Stomach (tissue), 9 donors: Measurements from ENCODE around the gene KCNK1. TPM values are rescaled to one million over a fixed set of nuclear protein-coding genes. Genes with fewer than 3 reads are reported as not detected.
"Not testable (repeated sequence)": the region's sequence is repeated elsewhere in the genome, so short reads cannot be mapped to it uniquely, and the experiment has no call there.

Source experiments
- DNase-seq, 2 donors: peaks; one replicate each; pipeline versions ENCODE4 v3.0.0 to v3.0.0-alpha.2; 2013 to 2019
- H3K27ac ChIP-seq, 5 donors: fragments of 200-600 bp in 4 of 5; sonication (generic) in 4 of 5; one replicate each; pipeline ENCODE4 v1.5.1; 2013 to 2019; ENCODE audit warnings: mild to moderate bottlenecking in 1 of 5, moderate library complexity in 1 of 5
- H3K27me3 ChIP-seq, 3 donors: fragments of 200-600 bp; sonication (generic); one replicate each; pipeline ENCODE4 v1.5.1; 2017 to 2019; ENCODE audit warnings: mixed run types in 1 of 3
- H3K36me3 ChIP-seq, 4 donors: fragments of 200-600 bp; sonication (generic); 1 replicate in 3 of 4; 2 replicates in 1 of 4; pipeline ENCODE4 v1.5.1; 2016 to 2019
- H3K4me1 ChIP-seq, 4 donors: fragments of 200-600 bp; sonication (generic); one replicate each; pipeline ENCODE4 v1.5.1; 2016 to 2019
- H3K4me3 ChIP-seq, 4 donors: fragments of 200-600 bp; sonication (generic) in 3 of 4; one replicate each; pipeline ENCODE4 v1.5.1; 2016 to 2019; ENCODE audit warnings: mild to moderate bottlenecking in 1 of 4
- H3K9me3 ChIP-seq, 4 donors: fragments of 200-600 bp; sonication (generic); one replicate each; pipeline ENCODE4 v1.5.1; 2016 to 2019
- EP300 ChIP-seq: sonication (generic); formaldehyde crosslinking; IDR thresholded peaks from one replicate; pipeline ENCODE4 v1.6.1; 2017; ENCODE audit warnings: antibody characterized with exemption
- POLR2A ChIP-seq, 4 donors: fragments of 450-650 bp; IDR thresholded peaks; one replicate each; pipeline ENCODE4 v1.6.1; 2016; ENCODE audit warnings: antibody characterized with exemption in 4 of 4, control low read depth in 2 of 4, mild to moderate bottlenecking in 1 of 4, moderate library complexity in 1 of 4
- POLR2AphosphoS5 ChIP-seq, 3 donors: sonication (generic); formaldehyde crosslinking; IDR thresholded peaks; one replicate each; pipeline ENCODE4 v1.6.1; 2016; ENCODE audit warnings: antibody characterized with exemption in 3 of 3
- WGBS, 5 donors: extraction: QIAGEN DNeasy Blood & Tissue Kit in 3 of 5; methylation state at CpG; one replicate each; pipeline versions ENCODE4 v1.1.5 to v1.1.7; 2013 to 2018; 5-methylcytosine and 5-hydroxymethylcytosine counted together
- intact Hi-C: fragments of 100-400 bp; cut with DNase I; formaldehyde crosslinking; loops from one replicate; pipeline ENCODE4 v1.15.1; 2023; ENCODE audit warnings: low total_unique reads
- polyA plus RNA-seq, 3 donors: library from polyadenylated mRNA; stranded (reverse); fragments of 200-250 nt; gene quantifications; one replicate each; pipeline ENCODE4 v1.2.3, GENCODE V29; 2013
- total RNA-seq, 5 donors: library from RNA; depleted of rRNA; stranded (reverse); fragments of >200 nt; gene quantifications; one replicate each; pipeline versions ENCODE4 v1.1.0 to v1.2.3, GENCODE V29; 2014 to 2016
- TF ChIP-seq, protein P1 (sequence below), 7 experiments: fragments of 450-650 bp in 4 of 7; fragments of 200-600 bp in 3 of 7; sonication (generic) in 3 of 7; IDR thresholded peaks; one replicate each; pipeline ENCODE4 v1.5.1; 2016 to 2019; ENCODE audit warnings: antibody characterized with exemption in 7 of 7, control low read depth in 2 of 7, mild to moderate bottlenecking in 1 of 7
- donor health status: healthy with polysubstance abuse.
- donor health status: Bipolar disorder and iron deficiency.
- donor health status: healthy.

Gene KCNK1
- total and polyA plus RNA-seq, 8 donors = 4.1 to 52.5 (median 9.5) TPM

DNA sequence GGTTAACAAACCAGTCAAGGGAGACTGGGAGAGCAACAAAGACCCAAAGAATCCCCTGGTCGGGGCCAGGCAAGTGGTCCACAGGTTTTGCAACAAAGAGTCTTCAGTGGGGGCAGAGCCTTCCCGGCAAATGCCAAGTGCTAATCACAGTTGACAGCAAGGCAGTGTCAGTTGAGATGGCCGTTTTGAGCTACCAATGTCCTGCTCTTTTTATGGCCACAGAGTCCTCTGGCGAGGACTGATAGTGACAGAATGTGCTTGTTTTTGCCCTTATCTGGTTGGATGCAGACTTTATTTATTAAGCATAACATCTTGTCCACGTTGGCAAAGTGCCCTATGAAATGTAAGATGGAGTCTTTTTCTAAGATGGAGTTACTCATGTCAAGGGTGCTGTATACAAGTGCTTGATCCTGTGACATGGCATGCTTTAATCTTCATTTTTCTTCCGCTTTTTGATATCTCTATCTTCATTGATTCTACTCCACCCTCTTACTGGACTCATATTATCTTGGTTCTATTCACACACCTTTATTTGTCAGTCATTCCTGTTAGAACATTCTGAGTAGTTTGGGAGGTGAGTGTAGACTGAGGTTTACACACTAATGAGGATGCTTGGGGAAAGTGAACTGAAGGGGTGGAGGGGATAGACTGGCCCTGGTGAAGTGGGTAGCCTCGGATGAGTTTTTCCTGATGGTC is 51.8 kb downstream of the KCNK1 start:
- no peaks in the 10 kb centered on the region for H3K9me3 ChIP-seq
- 35 to 56% (median 48%) methylated on average over 7 of the region's 7 CpGs for WGBS, 5 donors
- no peak overlapping the region for H3K4me3 ChIP-seq
- intact Hi-C loops = no loop called here
- peak in 1 of 2 donors; percentile 30 for DNase-seq
- H3K27me3 ChIP-seq = no peaks in the 10 kb centered on the region
- peaks cover 0 to 5% (median 0%) of the 10 kb centered on the region in 4 donors for H3K4me1 ChIP-seq
- H3K27ac ChIP-seq = peak overlapping the region; percentile 31 to 68 (median 34)
- H3K36me3 ChIP-seq = peaks cover 0 to 7% (median 3%) of the 10 kb centered on the region in 4 donors
- TF ChIP-seq POLR2A (IDR thresholded peaks at IDR 0.05) (no peak), EP300 (no peak), POLR2AphosphoS5 (IDR thresholded peaks at IDR 0.05) (peak in 2 of 3 donors; percentile 43 to 63)
- TF ChIP-seq, protein P1, sequence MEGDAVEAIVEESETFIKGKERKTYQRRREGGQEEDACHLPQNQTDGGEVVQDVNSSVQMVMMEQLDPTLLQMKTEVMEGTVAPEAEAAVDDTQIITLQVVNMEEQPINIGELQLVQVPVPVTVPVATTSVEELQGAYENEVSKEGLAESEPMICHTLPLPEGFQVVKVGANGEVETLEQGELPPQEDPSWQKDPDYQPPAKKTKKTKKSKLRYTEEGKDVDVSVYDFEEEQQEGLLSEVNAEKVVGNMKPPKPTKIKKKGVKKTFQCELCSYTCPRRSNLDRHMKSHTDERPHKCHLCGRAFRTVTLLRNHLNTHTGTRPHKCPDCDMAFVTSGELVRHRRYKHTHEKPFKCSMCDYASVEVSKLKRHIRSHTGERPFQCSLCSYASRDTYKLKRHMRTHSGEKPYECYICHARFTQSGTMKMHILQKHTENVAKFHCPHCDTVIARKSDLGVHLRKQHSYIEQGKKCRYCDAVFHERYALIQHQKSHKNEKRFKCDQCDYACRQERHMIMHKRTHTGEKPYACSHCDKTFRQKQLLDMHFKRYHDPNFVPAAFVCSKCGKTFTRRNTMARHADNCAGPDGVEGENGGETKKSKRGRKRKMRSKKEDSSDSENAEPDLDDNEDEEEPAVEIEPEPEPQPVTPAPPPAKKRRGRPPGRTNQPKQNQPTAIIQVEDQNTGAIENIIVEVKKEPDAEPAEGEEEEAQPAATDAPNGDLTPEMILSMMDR (IDR thresholded peaks at IDR 0.05) = no peak

DNA sequence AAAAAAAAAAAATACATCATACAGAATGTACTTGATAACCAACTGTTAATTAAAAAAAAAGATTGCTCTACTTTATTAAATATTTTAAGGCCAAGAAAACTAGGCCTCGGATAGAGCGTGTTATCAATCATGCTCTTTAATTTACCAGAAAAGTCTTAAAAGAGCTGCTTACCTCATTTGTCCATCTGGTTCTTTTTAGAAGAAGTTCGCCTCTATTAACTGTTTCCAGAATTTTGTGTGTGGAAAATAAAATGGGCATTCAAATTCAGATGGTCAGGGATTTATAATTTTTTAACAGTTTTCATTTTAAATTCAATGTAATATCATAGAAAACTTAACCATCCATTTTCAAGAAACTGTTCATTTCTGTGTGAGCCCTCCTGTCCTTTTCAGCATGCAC is 53.8 kb downstream of the KCNK1 start:
- intact Hi-C loops = no loop called here
- whole genome bisulfite sequencing, 5 donors = 76 to 93% (median 88%) methylated on average over 3 of the region's 3 CpGs
- Histone ChIP-seq H3K36me3 (peaks cover 0 to 7% (median 3%) of the 10 kb centered on the region in 4 donors), H3K27ac (peak overlapping the region in 4 of 5 donors; percentile 47 to 77 (median 72)), H3K27me3 (no peaks in the 10 kb centered on the region), H3K9me3 (no peaks in the 10 kb centered on the region), H3K4me1 (peaks cover 0 to 6% (median 4%) of the 10 kb centered on the region in 4 donors), H3K4me3 (no peak overlapping the region)
- TF ChIP-seq, protein P1 (IDR thresholded peaks at IDR 0.05) = no peak
- TF ChIP-seq EP300 (no peak), POLR2A (IDR thresholded peaks at IDR 0.05) (no peak), POLR2AphosphoS5 (IDR thresholded peaks at IDR 0.05) (no peak)
- DNase-seq = no peak

DNA sequence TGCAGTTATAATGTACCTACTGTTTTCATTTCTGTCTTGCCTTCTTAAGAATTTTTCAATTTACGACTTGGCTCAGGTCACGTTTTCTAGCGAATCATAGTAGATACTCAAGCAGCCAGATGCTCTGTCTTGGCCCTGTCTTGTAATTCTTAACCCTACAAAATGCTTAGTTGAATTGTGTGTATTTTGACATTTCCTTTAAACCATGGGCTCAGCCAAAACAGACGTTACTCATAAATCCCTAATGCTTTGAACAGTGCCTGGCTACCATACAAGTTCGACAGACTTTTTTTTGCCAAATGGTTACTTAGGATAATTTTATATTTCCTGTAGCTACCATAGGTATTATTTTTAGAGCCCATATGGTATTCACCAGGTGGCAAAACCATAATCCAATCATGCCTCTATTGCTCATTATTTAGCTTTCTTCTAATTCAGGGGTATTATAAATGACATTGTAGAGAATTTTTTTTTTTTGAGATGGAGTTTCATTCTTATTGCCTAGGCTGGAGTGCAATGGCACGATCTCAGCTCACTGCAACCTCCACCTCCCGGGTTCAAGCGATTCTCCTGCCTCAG is 54.3 kb downstream of the KCNK1 start:
- intact Hi-C loops = no loop called here
- H3K9me3 ChIP-seq = no peaks in the 10 kb centered on the region

DNA sequence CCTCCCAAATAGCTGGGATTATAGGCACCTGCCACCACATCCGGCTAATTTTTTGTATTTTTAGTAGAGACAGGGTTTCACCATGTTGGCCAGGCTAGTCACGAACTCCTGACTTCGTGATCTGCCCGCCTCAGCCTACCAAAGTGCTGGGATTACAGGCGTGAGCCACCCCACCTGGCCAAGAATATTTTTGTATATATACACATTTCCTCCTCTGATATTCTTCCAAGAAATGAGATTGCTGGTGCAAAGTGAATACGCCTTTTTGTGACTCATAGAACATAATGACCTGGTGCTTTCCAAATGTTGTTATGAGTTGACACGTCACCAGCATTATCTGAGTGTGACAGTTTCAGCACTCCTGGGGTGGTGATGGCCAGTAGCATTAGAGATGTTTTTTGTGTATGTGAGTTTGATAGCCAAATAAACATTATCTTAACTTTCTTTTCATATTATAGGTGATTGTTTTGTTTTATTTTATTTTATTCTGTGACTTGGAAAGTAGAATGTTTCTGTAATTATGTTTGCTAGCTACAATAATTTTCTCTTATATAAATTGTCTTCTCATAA is 54.9 kb downstream of the KCNK1 start:
- TF ChIP-seq, protein P1 (IDR thresholded peaks at IDR 0.05) = no peak
- TF ChIP-seq POLR2AphosphoS5 (IDR thresholded peaks at IDR 0.05) = peak in 2 of 3 donors; percentile 55 to 74
- peak overlapping the region; percentile 47 to 77 (median 71) for H3K27ac ChIP-seq
- 38 to 58% (median 44%) methylated on average over 7 of the region's 7 CpGs for WGBS, 5 donors

More for the DNA sequence above, 54.3 kb downstream of the KCNK1 start:
- peak overlapping the region; percentile 47 to 77 (median 71) for H3K27ac ChIP-seq
- H3K27me3 ChIP-seq = no peaks in the 10 kb centered on the region
- 56 to 74% (median 68%) methylated on average over 8 of the region's 8 CpGs for WGBS, 5 donors
- peaks cover 0 to 7% (median 6%) of the 10 kb centered on the region in 4 donors for H3K4me1 ChIP-seq
- DNase-seq = peak in 1 of 2 donors; percentile 11
- peaks cover 0 to 7% (median 3%) of the 10 kb centered on the region in 4 donors for H3K36me3 ChIP-seq
- no peak for TF ChIP-seq POLR2A (IDR thresholded peaks at IDR 0.05)
- TF ChIP-seq POLR2AphosphoS5 (IDR thresholded peaks at IDR 0.05) = no peak
- TF ChIP-seq, protein P1 (IDR thresholded peaks at IDR 0.05) = no peak
- no peak for TF ChIP-seq EP300
- H3K4me3 ChIP-seq = no peak overlapping the region

DNA sequence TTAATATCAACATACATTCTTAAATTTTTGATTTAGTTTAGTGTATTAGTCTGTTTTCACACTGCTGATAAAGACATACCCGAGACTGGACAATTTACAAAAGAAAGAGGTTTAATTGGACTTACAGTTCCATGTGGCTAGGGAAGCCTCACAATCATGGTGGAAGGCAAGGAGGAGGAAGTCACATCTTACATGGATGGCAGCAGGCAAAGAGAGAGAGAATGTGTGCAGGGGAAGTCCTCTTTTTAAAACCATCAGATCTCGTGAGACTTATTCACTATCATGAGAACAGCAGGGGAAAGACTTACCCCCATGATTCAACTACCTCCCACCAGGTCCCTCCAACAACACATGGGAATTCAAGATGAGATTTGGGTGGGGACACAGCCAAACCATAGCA is 56.5 kb downstream of the KCNK1 start:
- DNase-seq, intact Hi-C loops, H3K27me3 ChIP-seq, H3K9me3 ChIP-seq, H3K4me3 ChIP-seq, H3K36me3 ChIP-seq: not testable (repeated sequence)
- WGBS, 5 donors = 81 to 90% (median 83%) methylated on average over 2 of the region's 2 CpGs
- peaks cover 0 to 18% (median 8%) of the 10 kb centered on the region in 4 donors for H3K4me1 ChIP-seq
- peak overlapping the region in 1 of 5 donors; percentile 72 for H3K27ac ChIP-seq

More for the DNA sequence above, 54.9 kb downstream of the KCNK1 start:
- Histone ChIP-seq H3K4me1 (peaks cover 0 to 11% (median 7%) of the 10 kb centered on the region in 4 donors), H3K4me3 (no peak overlapping the region), H3K9me3 (no peaks in the 10 kb centered on the region), H3K27me3 (no peaks in the 10 kb centered on the region), H3K36me3 (peaks cover 0 to 7% (median 3%) of the 10 kb centered on the region in 4 donors)
- peak in 1 of 2 donors; percentile 86 for DNase-seq
- intact Hi-C loops = no loop called here
